Measurements from ENCODE around the gene KLRC3.

DNA sequence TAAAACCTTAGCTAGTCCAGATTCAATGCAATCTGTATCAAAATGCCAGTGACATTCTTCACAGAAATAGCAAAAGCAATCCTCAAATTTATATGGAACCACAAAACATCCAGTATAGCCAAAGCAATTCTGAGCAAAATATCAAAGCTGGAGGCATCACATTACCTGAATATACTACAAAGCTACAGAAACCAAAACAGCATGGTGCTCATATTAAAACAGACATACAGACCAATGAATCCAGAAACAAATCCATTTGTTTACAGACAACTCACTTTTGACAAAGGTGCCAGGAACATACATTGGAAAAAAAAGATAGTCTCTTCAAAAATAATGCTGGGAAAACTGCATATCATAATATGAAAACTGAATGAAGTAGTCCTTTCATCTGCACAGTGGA lies 15.6 kb downstream of the KLRC3 start:
- no peak for TF ChIP-seq EZH2phosphoT487 (IDR thresholded peaks at IDR 0.05; ENCODE audit: borderline replicate concordance, low read length)
- TF ChIP-seq, protein P1, sequence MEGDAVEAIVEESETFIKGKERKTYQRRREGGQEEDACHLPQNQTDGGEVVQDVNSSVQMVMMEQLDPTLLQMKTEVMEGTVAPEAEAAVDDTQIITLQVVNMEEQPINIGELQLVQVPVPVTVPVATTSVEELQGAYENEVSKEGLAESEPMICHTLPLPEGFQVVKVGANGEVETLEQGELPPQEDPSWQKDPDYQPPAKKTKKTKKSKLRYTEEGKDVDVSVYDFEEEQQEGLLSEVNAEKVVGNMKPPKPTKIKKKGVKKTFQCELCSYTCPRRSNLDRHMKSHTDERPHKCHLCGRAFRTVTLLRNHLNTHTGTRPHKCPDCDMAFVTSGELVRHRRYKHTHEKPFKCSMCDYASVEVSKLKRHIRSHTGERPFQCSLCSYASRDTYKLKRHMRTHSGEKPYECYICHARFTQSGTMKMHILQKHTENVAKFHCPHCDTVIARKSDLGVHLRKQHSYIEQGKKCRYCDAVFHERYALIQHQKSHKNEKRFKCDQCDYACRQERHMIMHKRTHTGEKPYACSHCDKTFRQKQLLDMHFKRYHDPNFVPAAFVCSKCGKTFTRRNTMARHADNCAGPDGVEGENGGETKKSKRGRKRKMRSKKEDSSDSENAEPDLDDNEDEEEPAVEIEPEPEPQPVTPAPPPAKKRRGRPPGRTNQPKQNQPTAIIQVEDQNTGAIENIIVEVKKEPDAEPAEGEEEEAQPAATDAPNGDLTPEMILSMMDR (IDR thresholded peaks at IDR 0.05; ENCODE audit: low read depth, low read length, poor library complexity, severe bottlenecking), result no peak
